Colonic mucosa (tissue), 4 donors: ENCODE results near the gene ASZ1. TPM values are rescaled to one million over a fixed set of nuclear protein-coding genes. Genes with fewer than 3 reads are reported as not detected.

Experiments used
- DNase-seq: peaks from one replicate; pipeline ENCODE4 v3.0.0-alpha.2; 2020
- H3K27ac ChIP-seq: fragments of 200-600 bp; one replicate; pipeline ENCODE4 v1.8.0; 2021
- H3K27me3 ChIP-seq: fragments of 200-600 bp; one replicate; pipeline ENCODE4 v1.8.0; 2021
- H3K36me3 ChIP-seq: fragments of 200-600 bp; one replicate; pipeline ENCODE4 v1.8.0; 2021
- H3K4me1 ChIP-seq: fragments of 200-600 bp; one replicate; pipeline ENCODE4 v1.8.0; 2021; ENCODE audit warnings: mild to moderate bottlenecking
- H3K4me3 ChIP-seq: fragments of 200-600 bp; one replicate; pipeline ENCODE4 v1.8.0; 2021
- H3K9ac ChIP-seq, 2 donors: one replicate each; pipeline ENCODE4 v1.7.0; 2013; ENCODE audit warnings: control low read depth in 2 of 2, low read depth in 2 of 2, low read length in 2 of 2
- H3K9me3 ChIP-seq: fragments of 200-600 bp; one replicate; pipeline ENCODE4 v1.8.0; 2021
- CTCF ChIP-seq: fragments of 200-600 bp; IDR thresholded peaks from one replicate; pipeline ENCODE4 v1.8.0; 2022; ENCODE audit warnings: antibody characterized with exemption, mild to moderate bottlenecking
- intact Hi-C: fragments of 100-400 bp; cut with DNase I; formaldehyde crosslinking; loops from one replicate; pipeline ENCODE4 v1.14.1; 2022
- total RNA-seq, 2 donors: library from RNA; stranded (reverse); fragmentation: NEBNext Ultra II Directional in 1 of 2; extraction: Animal tissue kit (Norgen Biotek cat#: 25700) in 1 of 2; gene quantifications; one replicate each; pipeline ENCODE4 v1.2.1, GENCODE V29; 2021
- donor health status: healthy.
- donor health status: DM: no; HTN: no; CAD: no.
- donor health status: DM: no; HTN: no; CAD: no.

ASZ1 gene
- total RNA-seq, 2 donors from 2014 or later = not detected

GRCh38 chr7:117338020-117338419 is 89.3 kb downstream of the ASZ1 start:
- no peak for DNase-seq
- Histone ChIP-seq H3K27ac (no peak overlapping the region), H3K4me1 (no peaks in the 10 kb centered on the region), H3K9me3 (no peaks in the 10 kb centered on the region), H3K9ac (no peak overlapping the region), H3K36me3 (no peaks in the 10 kb centered on the region), H3K27me3 (no peaks in the 10 kb centered on the region), H3K4me3 (no peak overlapping the region)
- intact Hi-C loops = no loop called here
- no peak for TF ChIP-seq CTCF

GRCh38 chr7:117333168-117333567 is 94.1 kb downstream of the ASZ1 start:
- intact Hi-C loops = no loop called here
- H3K36me3 ChIP-seq = no peaks in the 10 kb centered on the region
- no peaks in the 10 kb centered on the region for H3K4me1 ChIP-seq
- no peaks in the 10 kb centered on the region for H3K9me3 ChIP-seq
- no peak overlapping the region for H3K4me3 ChIP-seq
- no peaks in the 10 kb centered on the region for H3K27me3 ChIP-seq
- TF ChIP-seq CTCF = no peak
- H3K27ac ChIP-seq = no peak overlapping the region
- no peak overlapping the region for H3K9ac ChIP-seq
- no peak for DNase-seq

- no peaks in the 10 kb centered on the region for H3K36me3 ChIP-seq
- no peak overlapping the region for H3K9ac ChIP-seq
- no peak for TF ChIP-seq CTCF
- H3K9me3 ChIP-seq = no peaks in the 10 kb centered on the region
- H3K4me3 ChIP-seq = no peak overlapping the region
- intact Hi-C loops = no loop called here
- H3K27me3 ChIP-seq = no peaks in the 10 kb centered on the region
- DNase-seq = no peak
- no peaks in the 10 kb centered on the region for H3K4me1 ChIP-seq
- no peak overlapping the region for H3K27ac ChIP-seq
These were observed 95.3 kb downstream of the ASZ1 start for GRCh38 chr7:117332031-117332430.

GRCh38 chr7:117325836-117326235 is 101.5 kb downstream of the ASZ1 start:
- intact Hi-C loops = no loop called here
- no peak overlapping the region for H3K9ac ChIP-seq
- H3K4me1 ChIP-seq = peaks cover 10% of the 10 kb centered on the region
- no peaks in the 10 kb centered on the region for H3K9me3 ChIP-seq
- no peak overlapping the region for H3K4me3 ChIP-seq
- no peak for TF ChIP-seq CTCF
- no peak overlapping the region for H3K27ac ChIP-seq
- H3K36me3 ChIP-seq = no peaks in the 10 kb centered on the region
- DNase-seq = no peak
- H3K27me3 ChIP-seq = peaks cover 40% of the 10 kb centered on the region

- no peak for TF ChIP-seq CTCF
- Histone ChIP-seq H3K36me3 (no peaks in the 10 kb centered on the region), H3K27me3 (peaks cover 40% of the 10 kb centered on the region), H3K4me3 (no peak overlapping the region), H3K27ac (no peak overlapping the region), H3K9ac (no peak overlapping the region), H3K9me3 (no peaks in the 10 kb centered on the region), H3K4me1 (peaks cover 10% of the 10 kb centered on the region)
- intact Hi-C loops = no loop called here
- no peak for DNase-seq
These were observed 102.3 kb downstream of the ASZ1 start for GRCh38 chr7:117324960-117325359.
